Measurements from ENCODE around the gene AIF1.

AIF1 gene

GRCh38 chr6:31636698-31637596, 21.9 kb downstream of the AIF1 start:
- POLR2A ChIA-PET = interaction anchor here (0.6 kb wide), 1 partner anchor 11 kb away, joined by 4 read pairs; no protein-coding TSS in a partner anchor
- CTCF ChIA-PET = interaction anchor here (1.1 to 3.3 kb wide), 4 partner anchors 10 to 14 kb away, joined by 3 to 11 read pairs (median 4); partner anchors contain the start of gene BAG6
- no peak for TF ChIP-seq CTCF (IDR thresholded peaks at IDR 0.05; ENCODE audit: control extremely low read depth, extremely low read depth, low read depth, missing control alignments)
- no peak for DNase-seq (ENCODE audit: extremely low spot score)

GRCh38 chr6:31639043-31639442, 24.0 kb downstream of the AIF1 start:
- DNase-seq (ENCODE audit: extremely low spot score) = no peak
- ChIA-PET POLR2A (interaction anchor here (1.0 to 1.8 kb wide), 4 partner anchors 9 to 64 kb away, joined by 4 to 6 read pairs (median 5); partner anchors contain the start of gene TNF), CTCF (interaction anchor here (0.7 to 3.7 kb wide), 7 partner anchors 9 to 130 kb away, joined by 3 to 15 read pairs (median 4); partner anchors contain the start of gene BAG6)
- no peak for TF ChIP-seq CTCF (IDR thresholded peaks at IDR 0.05; ENCODE audit: control extremely low read depth, extremely low read depth, low read depth, missing control alignments)

- TF ChIP-seq CTCF (IDR thresholded peaks at IDR 0.05; ENCODE audit: control extremely low read depth, extremely low read depth, low read depth, missing control alignments) = no peak
- DNase-seq (ENCODE audit: extremely low spot score) = no peak
- POLR2A ChIA-PET = interaction anchor here (1.0 to 1.8 kb wide), 4 partner anchors 10 to 64 kb away, joined by 4 to 6 read pairs (median 5); partner anchors contain the start of gene TNF
- CTCF ChIA-PET = interaction anchor here (1.1 to 3.7 kb wide), 7 partner anchors 10 to 130 kb away, joined by 3 to 15 read pairs (median 5); partner anchors contain the start of gene BAG6
Measured at GRCh38 chr6:31639449-31639861, 24.4 kb downstream of the AIF1 start.

GRCh38 chr6:31640612-31641011, 25.6 kb downstream of the AIF1 start:
- DNase-seq (ENCODE audit: extremely low spot score) = no peak
- ChIA-PET CTCF (interaction anchor here (1.0 to 3.7 kb wide), 6 partner anchors 11 to 55 kb away, joined by 3 to 15 read pairs (median 4); partner anchors contain the start of genes BAG6 and LST1), POLR2A (interaction anchor here (0.6 to 1.1 kb wide), 3 partner anchors 11 to 20 kb away, joined by 3 to 6 read pairs (median 5); partner anchors contain the start of gene C6orf47)

GRCh38 chr6:31641370-31641769, 26.3 kb downstream of the AIF1 start:
- no peak for TF ChIP-seq CTCF (IDR thresholded peaks at IDR 0.05; ENCODE audit: control extremely low read depth, extremely low read depth, low read depth, missing control alignments)
- DNase-seq (ENCODE audit: extremely low spot score) = no peak
- ChIA-PET CTCF (interaction anchor here (0.8 to 3.7 kb wide), 3 partner anchors 44 to 90 kb away, joined by 3 to 15 read pairs (median 3); partner anchors contain the start of gene LST1), POLR2A (no interaction called here)

More at GRCh38 chr6:31640612-31641011, 25.6 kb downstream of the AIF1 start:
- no peak for TF ChIP-seq CTCF (IDR thresholded peaks at IDR 0.05; ENCODE audit: control extremely low read depth, extremely low read depth, low read depth, missing control alignments)

All from GM10248 (cell line).